Esophagus muscularis mucosa (tissue), 4 donors: ENCODE measurements around the gene PARP9.

ENCODE experiments used
- EP300 ChIP-seq: sonication (generic); formaldehyde crosslinking; IDR thresholded peaks from one replicate; pipeline ENCODE4 v1.6.1; 2017; ENCODE audit warnings: antibody characterized with exemption
- POLR2A ChIP-seq: fragments of 450-650 bp; IDR thresholded peaks from one replicate; pipeline ENCODE4 v1.6.1; 2017; ENCODE audit warnings: antibody characterized with exemption, moderate library complexity, mild to moderate bottlenecking, low read depth
- POLR2AphosphoS5 ChIP-seq, 2 donors: sonication (generic); formaldehyde crosslinking; IDR thresholded peaks; one replicate each; pipeline ENCODE4 v1.6.1; 2017; ENCODE audit warnings: antibody characterized with exemption in 2 of 2
- TF ChIP-seq, protein P1 (sequence below), 3 experiments: fragments of 200-600 bp in 2 of 3; fragments of 450-650 bp in 1 of 3; sonication (generic) in 2 of 3; IDR thresholded peaks; one replicate each; pipeline ENCODE4 v1.5.1; 2017 to 2019; ENCODE audit warnings: antibody characterized with exemption in 3 of 3, mild to moderate bottlenecking in 2 of 3, moderate library complexity in 1 of 3

GRCh38 chr3:122548619-122549018, 15.5 kb downstream of the PARP9 start:
- TF ChIP-seq EP300 (no peak), POLR2A (no peak), POLR2AphosphoS5 (IDR thresholded peaks at IDR 0.05) (no peak)
- TF ChIP-seq, protein P1, sequence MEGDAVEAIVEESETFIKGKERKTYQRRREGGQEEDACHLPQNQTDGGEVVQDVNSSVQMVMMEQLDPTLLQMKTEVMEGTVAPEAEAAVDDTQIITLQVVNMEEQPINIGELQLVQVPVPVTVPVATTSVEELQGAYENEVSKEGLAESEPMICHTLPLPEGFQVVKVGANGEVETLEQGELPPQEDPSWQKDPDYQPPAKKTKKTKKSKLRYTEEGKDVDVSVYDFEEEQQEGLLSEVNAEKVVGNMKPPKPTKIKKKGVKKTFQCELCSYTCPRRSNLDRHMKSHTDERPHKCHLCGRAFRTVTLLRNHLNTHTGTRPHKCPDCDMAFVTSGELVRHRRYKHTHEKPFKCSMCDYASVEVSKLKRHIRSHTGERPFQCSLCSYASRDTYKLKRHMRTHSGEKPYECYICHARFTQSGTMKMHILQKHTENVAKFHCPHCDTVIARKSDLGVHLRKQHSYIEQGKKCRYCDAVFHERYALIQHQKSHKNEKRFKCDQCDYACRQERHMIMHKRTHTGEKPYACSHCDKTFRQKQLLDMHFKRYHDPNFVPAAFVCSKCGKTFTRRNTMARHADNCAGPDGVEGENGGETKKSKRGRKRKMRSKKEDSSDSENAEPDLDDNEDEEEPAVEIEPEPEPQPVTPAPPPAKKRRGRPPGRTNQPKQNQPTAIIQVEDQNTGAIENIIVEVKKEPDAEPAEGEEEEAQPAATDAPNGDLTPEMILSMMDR (IDR thresholded peaks at IDR 0.05) = no peak
